Lung (tissue), 12 donors: ENCODE measurements around the gene NLRP6. TPM values are rescaled to one million over a fixed set of nuclear protein-coding genes. Genes with fewer than 3 reads are reported as not detected.

Experiments
- ATAC-seq: fragments of 200-7000 bp; cut with Tn5 transposase; one replicate; pipeline ENCODE4 v1.9.1; 2020; ENCODE audit warnings: moderate number of reproducible peaks; ENCODE audit not compliant: insufficient read depth, low FRiP score
- DNase-seq, 3 donors: peaks; one replicate each; pipeline ENCODE4 v3.0.0-alpha.2; 2013 to 2017
- H3K27ac ChIP-seq, 2 donors: one replicate each; pipeline ENCODE4 v1.5.1; 2013; ENCODE audit warnings: mild to moderate bottlenecking in 2 of 2, moderate library complexity in 2 of 2, control low read depth in 1 of 2, inconsistent platforms in 1 of 2, low read depth in 1 of 2, low read length in 1 of 2
- H3K27me3 ChIP-seq, 3 donors: one replicate each; pipeline ENCODE4 v1.5.1; 2013; ENCODE audit warnings: low read length in 2 of 3; ENCODE audit not compliant: control insufficient read depth in 3 of 3, insufficient read depth in 3 of 3
- H3K36me3 ChIP-seq, 4 donors: one replicate each; pipeline ENCODE4 v1.5.1; 2013; ENCODE audit warnings: low read length in 4 of 4, mild to moderate bottlenecking in 1 of 4, moderate library complexity in 1 of 4; ENCODE audit not compliant: control insufficient read depth in 4 of 4, insufficient read depth in 4 of 4
- H3K4me1 ChIP-seq, 5 donors: one replicate each; pipeline ENCODE4 v1.5.1; 2013; ENCODE audit warnings: low read length in 5 of 5, mild to moderate bottlenecking in 2 of 5, moderate library complexity in 1 of 5; ENCODE audit not compliant: control insufficient read depth in 5 of 5, insufficient read depth in 5 of 5
- H3K4me3 ChIP-seq: one replicate; pipeline ENCODE4 v1.5.1; 2013; ENCODE audit warnings: mild to moderate bottlenecking, control low read depth, moderate library complexity
- H3K9ac ChIP-seq, 2 donors: one replicate each; pipeline ENCODE4 v1.5.1; 2013; ENCODE audit warnings: low read length in 2 of 2, control low read depth in 1 of 2; ENCODE audit not compliant: insufficient read depth in 1 of 2
- H3K9me3 ChIP-seq, 4 donors: one replicate each; pipeline ENCODE4 v1.5.1; 2013; ENCODE audit warnings: low read length in 3 of 4, mild to moderate bottlenecking in 1 of 4, moderate library complexity in 1 of 4; ENCODE audit not compliant: control insufficient read depth in 4 of 4, insufficient read depth in 3 of 4
- CTCF ChIP-seq: IDR thresholded peaks from 2 replicates; pipeline ENCODE4 v1.5.1; 2012; ENCODE audit warnings: mild to moderate bottlenecking; ENCODE audit errors: control extremely low read depth, extremely low read depth
- WGBS, 2 donors: extraction: QIAGEN DNeasy Blood & Tissue Kit; methylation state at CpG; one replicate each; pipeline ENCODE4 v1.1.7; 2013; 5-methylcytosine and 5-hydroxymethylcytosine counted together
- polyA plus RNA-seq, 2 donors: library from polyadenylated mRNA; stranded (reverse); fragments of 200-250 nt; gene quantifications; one replicate each; pipeline ENCODE4 v1.2.1, GENCODE V29; 2013
- total RNA-seq, 2 donors: library from RNA; depleted of rRNA in 1 of 2; stranded (reverse); fragments of >200 nt in 1 of 2; gene quantifications; one replicate each; pipeline ENCODE4 v1.2.1, GENCODE V29; 2014 to 2021
- donor health status: control.
- donor health status: control.
- donor health status: Bipolar disorder and iron deficiency.
- donor health status: healthy.
- donor health status: DM: yes; HTN: yes; CAD: no.

Gene NLRP6
- total and polyA plus RNA-seq, 4 donors, result 0.08 to 9.6 (median 2.4) TPM

- Histone ChIP-seq H3K27ac (no peak overlapping the region), H3K27me3 (no peaks in the 10 kb centered on the region), H3K9ac (no peak overlapping the region), H3K4me1 (peaks cover 0 to 9% (median 4%) of the 10 kb centered on the region in 5 donors), H3K36me3 (peaks cover 7 to 38% (median 17%) of the 10 kb centered on the region in 4 donors), H3K9me3 (no peaks in the 10 kb centered on the region), H3K4me3 (no peak overlapping the region)
- TF ChIP-seq CTCF, result no peak
- DNase-seq, result no peak
- no peak for ATAC-seq
- 86 to 87% methylated on average over 5 of the region's 5 CpGs for WGBS, 2 donors
Observed at GRCh38 chr11:253886-254270, 24.3 kb upstream of the NLRP6 start.

- DNase-seq (peak; percentile 58 to 94 (median 92)), ATAC-seq (no peak)
- H3K36me3 ChIP-seq, result peaks cover 5 to 29% (median 13%) of the 10 kb centered on the region in 4 donors
- H3K27me3 ChIP-seq, result no peaks in the 10 kb centered on the region
- peaks cover 0 to 9% (median 4%) of the 10 kb centered on the region in 5 donors for H3K4me1 ChIP-seq
- TF ChIP-seq CTCF, result no peak
- H3K9ac ChIP-seq, result peak overlapping the region in 1 of 2 donors; percentile 8
- H3K27ac ChIP-seq, result no peak overlapping the region
- no peaks in the 10 kb centered on the region for H3K9me3 ChIP-seq
- no peak overlapping the region for H3K4me3 ChIP-seq
- 51 to 54% methylated on average over 3 of the region's 3 CpGs for whole genome bisulfite sequencing, 2 donors
Observed at GRCh38 chr11:255176-255575, 23.0 kb upstream of the NLRP6 start.

GRCh38 chr11:255816-256215 is 22.4 kb upstream of the NLRP6 start:
- Histone ChIP-seq H3K27me3 (no peaks in the 10 kb centered on the region), H3K9me3 (no peaks in the 10 kb centered on the region), H3K27ac (no peak overlapping the region), H3K4me3 (no peak overlapping the region), H3K4me1 (peaks cover 0 to 9% (median 4%) of the 10 kb centered on the region in 5 donors), H3K36me3 (peaks cover 5 to 25% (median 10%) of the 10 kb centered on the region in 4 donors), H3K9ac (no peak overlapping the region)
- WGBS, 2 donors, result 94 to 98% methylated on average over 2 of the region's 2 CpGs
- DNase-seq (no peak), ATAC-seq (no peak)
- no peak for TF ChIP-seq CTCF
